GM10248 (cell line): ENCODE results near the gene SLC39A6.
"Not testable (repeated sequence)": the region's sequence is repeated elsewhere in the genome, so short reads cannot be mapped to it uniquely, and the experiment has no call there.

Experiments used
- CTCF ChIA-PET: fragments of 300-600 bp; sonication (Branson Sonifier 250); formaldehyde crosslinking; extraction: SDS; loops from one replicate; lab custom pipeline; 2021; ENCODE audit warnings: antibody characterized with exemption; lab: Yijun Ruan, JAX
- POLR2A ChIA-PET: fragments of 350-650 bp; sonication (Branson Sonifier 250); formaldehyde crosslinking; extraction: SDS; loops from one replicate; lab custom pipeline; 2020; ENCODE audit warnings: antibody characterized with exemption; lab: Yijun Ruan, JAX
- DNase-seq: peaks from one replicate; pipeline ENCODE4 v3.0.0; 2012; ENCODE audit errors: extremely low spot score
- CTCF ChIP-seq: IDR thresholded peaks from 2 replicates; pipeline ENCODE4 v1.5.1; 2012; ENCODE audit warnings: mild to moderate bottlenecking, low read depth; ENCODE audit errors: extremely low read depth, missing control alignments, control extremely low read depth

The SLC39A6 gene

GRCh38 chr18:36129300-36130038 is at the start of gene SLC39A6, which contains the start of gene ELP2:
Gene SLC39A6 (minus strand): TSS chr18:36129340. CDS start chr18:36127007, 2,333 bp downstream.
Gene ELP2 (plus strand): TSS chr18:36129899. CDS start chr18:36129934, 35 bp downstream.
- POLR2A ChIA-PET = interaction anchor here (0.5 to 1.3 kb wide), 3 partner anchors 12 to 38 kb away, joined by 3 to 5 read pairs (median 4); no protein-coding TSS in a partner anchor
- CTCF ChIA-PET = interaction anchor here (0.8 to 3.1 kb wide), 6 partner anchors 10 to 153 kb away, joined by 3 to 11 read pairs (median 4); no protein-coding TSS in a partner anchor
- TF ChIP-seq CTCF = no peak
- peak; percentile 97 for DNase-seq

DNA sequence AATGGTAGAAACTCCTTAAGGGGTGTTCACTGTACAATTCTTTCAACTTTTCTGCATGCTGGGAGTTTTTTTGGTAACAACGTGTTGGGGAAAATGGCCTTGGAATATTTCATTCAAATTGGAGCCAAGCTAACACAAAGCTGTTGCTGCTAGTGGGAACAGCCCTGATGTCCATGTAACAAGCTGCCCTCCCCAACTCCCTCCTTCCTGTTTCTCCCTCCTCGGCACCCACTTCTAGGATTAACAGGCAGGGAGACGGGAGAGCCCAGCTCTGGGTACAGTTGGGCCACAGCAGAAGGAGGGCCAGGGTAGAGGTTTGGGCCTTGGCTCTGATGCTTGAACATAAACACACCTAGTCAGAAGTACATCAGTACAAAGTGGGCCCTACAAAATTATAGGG is 48.8 kb upstream of the SLC39A6 start:
- no peak for TF ChIP-seq CTCF
- CTCF ChIA-PET = no interaction called here
- DNase-seq = no peak
- POLR2A ChIA-PET = interaction anchor here (0.7 kb wide), 1 partner anchor 44 kb away, joined by 6 read pairs; no protein-coding TSS in a partner anchor

- ChIA-PET POLR2A (no interaction called here), CTCF (interaction anchor here (0.9 kb wide), 1 partner anchor 30 kb away, joined by 3 read pairs; no protein-coding TSS in a partner anchor)
- DNase-seq = no peak
- no peak for TF ChIP-seq CTCF
Measured at GRCh38 chr18:36176711-36177110, 47.6 kb upstream of the SLC39A6 start.

- no peak for TF ChIP-seq CTCF
- ChIA-PET POLR2A (interaction anchor here (0.6 kb wide), 1 partner anchor 26 kb away, joined by 3 read pairs; no protein-coding TSS in a partner anchor), CTCF (interaction anchor here (0.9 kb wide), 1 partner anchor 30 kb away, joined by 3 read pairs; no protein-coding TSS in a partner anchor)
- no peak for DNase-seq
Measured at GRCh38 chr18:36176177-36176584, 47.0 kb upstream of the SLC39A6 start.

GRCh38 chr18:36175481-36175880 is 46.3 kb upstream of the SLC39A6 start:
- CTCF ChIA-PET = interaction anchor here (1.2 kb wide), 1 partner anchor 14 kb away, joined by 3 read pairs; no protein-coding TSS in a partner anchor
- TF ChIP-seq CTCF = no peak
- DNase-seq = no peak
- POLR2A ChIA-PET = no interaction called here

DNA sequence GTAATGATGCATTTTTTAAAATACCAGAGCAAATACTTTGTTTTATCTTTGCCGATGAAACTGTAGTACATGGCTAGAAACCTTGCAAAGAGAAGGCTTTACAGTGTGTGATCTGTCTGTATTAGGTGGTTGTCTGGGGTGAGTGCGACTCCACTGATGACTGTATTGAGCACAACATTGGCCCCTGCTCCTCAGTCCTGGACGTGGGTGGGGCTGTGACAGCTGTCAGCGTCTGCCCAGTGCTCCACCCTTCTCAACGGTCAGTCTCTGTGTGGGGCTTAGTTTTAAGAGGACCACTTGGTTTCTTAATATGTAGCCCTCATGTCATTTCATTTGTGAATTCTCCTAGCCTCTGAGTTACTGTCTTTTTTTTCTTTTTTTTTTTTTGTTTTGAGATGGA is 40.8 kb upstream of the SLC39A6 start:
- TF ChIP-seq CTCF = no peak
- DNase-seq = no peak
- ChIA-PET CTCF (no interaction called here), POLR2A (interaction anchor here (0.7 kb wide), 1 partner anchor 755 kb away, joined by 4 read pairs; no protein-coding TSS in a partner anchor)

DNA sequence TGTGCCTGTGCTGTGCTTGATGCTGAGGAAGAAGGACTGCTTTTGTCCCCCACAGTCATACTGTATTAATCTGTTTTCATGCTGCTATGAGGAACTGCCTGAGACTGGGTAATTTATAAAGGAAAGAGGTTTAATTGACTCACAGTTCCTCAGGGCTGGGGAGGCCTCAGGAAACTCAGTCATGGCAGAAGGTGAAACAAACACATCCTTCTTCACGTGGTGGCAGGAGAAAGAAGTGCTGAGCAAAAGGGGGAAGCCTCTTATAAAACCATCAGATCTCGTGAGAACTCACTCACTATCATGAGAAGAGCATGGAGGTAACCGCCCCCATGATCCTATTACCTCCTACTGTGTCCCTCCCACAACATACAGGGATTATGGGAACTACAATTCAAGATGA is 39.2 kb upstream of the SLC39A6 start:
- CTCF ChIA-PET, DNase-seq, POLR2A ChIA-PET: not testable (repeated sequence)
